Epithelial cell of proximal tubule (primary cell): ENCODE results near the gene ATPAF2. TPM values are rescaled to one million over a fixed set of nuclear protein-coding genes. Genes with fewer than 3 reads are reported as not detected.
A peak's percentile ranks its signal among the peaks of the same experiment; 100 is the strongest.
"Not testable (repeated sequence)": the region's sequence is repeated elsewhere in the genome, so short reads cannot be mapped to it uniquely, and the experiment has no call there.

Experiments used
- DNase-seq: peaks from one replicate; pipeline ENCODE4 v3.0.0-alpha.2; 2011; ENCODE audit warnings: low read depth
- H3K4me3 ChIP-seq: 2 replicates; pipeline ENCODE4 v1.5.1; 2011; ENCODE audit warnings: low read depth, mild to moderate bottlenecking, low read length
- CTCF ChIP-seq: conservative IDR thresholded peaks from 2 replicates; pipeline ENCODE4 v1.5.1; 2012; ENCODE audit warnings: low read depth, mild to moderate bottlenecking, low read length
- total RNA-seq: library from RNA; depleted of rRNA; stranded (reverse); fragments of >200 nt; gene quantifications from 2 replicates; pipeline ENCODE4 v1.2.3, GENCODE V29; 2015

ATPAF2 gene
- total RNA-seq, 1 donor from 2014 or later, result 19.5 TPM

DNA sequence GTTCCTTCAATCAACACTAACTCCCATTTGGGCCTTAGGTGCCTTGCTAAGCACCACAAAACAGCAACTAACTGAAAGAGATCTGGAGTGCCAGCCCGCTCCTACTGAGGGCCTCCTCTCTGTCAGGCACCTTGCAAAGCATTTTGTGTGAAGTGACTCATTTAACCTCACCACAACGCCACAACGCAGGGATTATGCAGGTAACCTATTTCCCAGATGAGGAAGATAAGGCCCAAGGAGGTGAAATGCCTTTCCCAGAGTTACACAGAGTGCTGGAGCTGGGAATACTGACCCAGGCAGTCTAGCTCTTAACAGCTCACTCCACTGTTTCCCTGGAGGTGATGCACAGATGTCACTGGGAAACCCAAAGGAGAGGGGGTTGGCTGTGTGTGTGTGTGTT lies 33.5 kb downstream of the ATPAF2 start:
- no peak for TF ChIP-seq CTCF
- H3K4me3 ChIP-seq, result no peak overlapping the region
- DNase-seq, result no peak

DNA sequence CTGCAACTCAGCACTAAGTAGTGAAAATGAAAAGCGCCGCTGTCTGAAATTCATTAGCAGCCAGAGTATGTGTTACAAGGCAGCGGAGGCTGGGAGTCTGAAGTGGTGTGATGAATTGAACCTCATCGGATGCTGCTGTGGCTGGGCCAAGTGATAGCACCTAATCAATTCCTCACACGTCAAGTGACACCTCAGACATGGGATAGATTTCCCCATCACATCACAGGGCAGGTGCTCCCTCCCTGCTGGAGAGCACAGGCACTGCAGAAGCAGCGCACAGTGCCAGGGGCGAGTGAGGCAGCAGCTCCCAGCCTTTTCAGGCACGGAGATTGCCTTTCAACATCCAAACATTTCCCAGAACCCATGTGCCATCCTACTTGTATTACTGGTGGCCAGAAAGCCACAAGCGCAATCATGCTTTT lies 34.1 kb downstream of the ATPAF2 start:
- no peak for DNase-seq
- peak; percentile 32 for TF ChIP-seq CTCF
- H3K4me3 ChIP-seq, result no peak overlapping the region

GRCh38 chr17:18004345-18004744 lies 34.6 kb downstream of the ATPAF2 start:
- no peak for TF ChIP-seq CTCF
- no peak overlapping the region for H3K4me3 ChIP-seq
- no peak for DNase-seq

DNA sequence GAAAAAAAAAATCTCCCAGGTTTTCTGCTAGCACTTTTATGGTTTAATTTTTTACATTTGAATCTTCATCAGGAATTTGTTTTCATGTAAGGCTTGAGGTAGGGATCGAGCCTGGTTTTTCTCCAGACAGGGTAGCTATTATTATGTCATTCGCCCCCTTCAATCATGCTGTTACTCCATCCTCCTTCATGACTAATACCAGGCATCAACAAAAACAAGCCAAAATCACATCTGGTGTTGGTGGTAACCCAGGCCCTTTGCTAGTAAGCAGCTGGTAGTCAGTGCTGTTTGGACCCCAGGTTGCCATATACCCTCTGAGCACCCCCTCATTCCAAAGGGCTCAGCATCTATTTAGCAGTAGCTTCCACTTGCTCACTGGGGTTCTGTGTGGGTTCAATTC lies 36.8 kb downstream of the ATPAF2 start:
- no peak overlapping the region for H3K4me3 ChIP-seq
- no peak for TF ChIP-seq CTCF
- DNase-seq, result no peak

DNA sequence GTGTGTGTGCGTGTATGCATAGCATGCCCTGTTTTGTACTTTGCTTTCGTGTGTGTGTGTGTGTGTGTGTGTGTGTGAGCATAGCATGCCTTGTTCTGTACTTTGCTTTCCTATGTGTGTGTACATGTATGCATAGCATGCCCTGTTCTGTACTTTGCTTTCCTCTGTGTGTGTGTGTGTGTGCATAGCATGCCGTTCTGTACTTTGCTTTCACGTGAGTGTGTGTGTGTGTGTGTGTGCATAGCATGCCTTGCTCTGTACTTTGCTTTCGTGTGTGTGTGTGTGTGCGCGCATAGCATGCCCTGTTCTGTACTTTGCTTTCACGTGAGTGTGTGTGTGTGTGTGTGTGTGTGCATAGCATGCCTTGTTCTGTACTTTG lies 38.9 kb downstream of the ATPAF2 start:
- H3K4me3 ChIP-seq, result no peak overlapping the region
- TF ChIP-seq CTCF, result no peak
- DNase-seq, result no peak

DNA sequence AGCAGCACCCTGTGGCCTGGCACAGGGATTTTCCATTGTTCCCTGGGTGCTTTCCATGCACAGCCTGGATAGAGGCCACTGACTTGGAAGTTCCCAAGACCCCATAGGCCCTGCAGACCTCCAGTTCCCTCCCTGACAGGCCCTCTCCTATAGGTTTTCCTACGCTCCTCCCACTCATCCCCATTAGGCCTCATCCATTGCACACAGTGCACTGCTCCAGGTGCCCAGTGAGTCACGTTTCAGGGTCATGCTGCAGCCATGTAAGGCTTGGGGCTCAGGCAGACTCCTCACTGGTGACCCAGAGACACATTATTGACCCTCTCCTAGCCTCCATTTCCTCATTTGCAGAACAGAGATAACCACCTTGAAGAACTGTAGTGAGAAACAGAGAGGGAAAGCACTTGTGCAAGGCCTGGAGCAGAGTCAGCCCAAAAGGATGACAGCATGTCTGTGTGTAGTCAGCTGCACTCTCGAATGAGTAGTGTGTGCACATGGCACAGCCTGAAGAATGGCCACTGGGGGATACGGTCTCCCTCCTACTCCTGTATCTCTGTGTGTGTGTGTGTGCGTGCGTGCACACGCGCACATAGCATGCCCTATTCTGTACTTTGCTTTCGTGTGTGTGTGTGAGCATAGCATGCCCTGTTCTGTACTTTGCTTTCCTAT lies 39.5 kb downstream of the ATPAF2 start:
- TF ChIP-seq CTCF, result no peak
- DNase-seq, result no peak
- H3K4me3 ChIP-seq, result no peak overlapping the region

GRCh38 chr17:17998934-17999333 lies 40.0 kb downstream of the ATPAF2 start:
- DNase-seq, result no peak

GRCh38 chr17:17995887-17996286 lies 43.1 kb downstream of the ATPAF2 start:
- not testable (repeated sequence) for H3K4me3 ChIP-seq, DNase-seq

More at GRCh38 chr17:17998934-17999333, 40.0 kb downstream of the ATPAF2 start:
- TF ChIP-seq CTCF, result no peak
- H3K4me3 ChIP-seq, result no peak overlapping the region
